NCI-H1694 treated with DMSO at 0.1 percent for 48 hours (cell line): Measurements from ENCODE around the gene MOGAT2.
"Not testable (repeated sequence)": the region's sequence is repeated elsewhere in the genome, so short reads cannot be mapped to it uniquely, and the experiment has no call there.

Experiments used
- DNase-seq: peaks from one replicate; lab custom pipeline; 2025; lab: John Stamatoyannopoulos, UW

The MOGAT2 gene

GRCh38 chr11:75719340-75720239, 2.0 kb downstream of the MOGAT2 start:
- DNase-seq = no peak

- DNase-seq = no peak
These were observed 3.0 kb downstream of the MOGAT2 start for GRCh38 chr11:75720639-75721038.

DNA sequence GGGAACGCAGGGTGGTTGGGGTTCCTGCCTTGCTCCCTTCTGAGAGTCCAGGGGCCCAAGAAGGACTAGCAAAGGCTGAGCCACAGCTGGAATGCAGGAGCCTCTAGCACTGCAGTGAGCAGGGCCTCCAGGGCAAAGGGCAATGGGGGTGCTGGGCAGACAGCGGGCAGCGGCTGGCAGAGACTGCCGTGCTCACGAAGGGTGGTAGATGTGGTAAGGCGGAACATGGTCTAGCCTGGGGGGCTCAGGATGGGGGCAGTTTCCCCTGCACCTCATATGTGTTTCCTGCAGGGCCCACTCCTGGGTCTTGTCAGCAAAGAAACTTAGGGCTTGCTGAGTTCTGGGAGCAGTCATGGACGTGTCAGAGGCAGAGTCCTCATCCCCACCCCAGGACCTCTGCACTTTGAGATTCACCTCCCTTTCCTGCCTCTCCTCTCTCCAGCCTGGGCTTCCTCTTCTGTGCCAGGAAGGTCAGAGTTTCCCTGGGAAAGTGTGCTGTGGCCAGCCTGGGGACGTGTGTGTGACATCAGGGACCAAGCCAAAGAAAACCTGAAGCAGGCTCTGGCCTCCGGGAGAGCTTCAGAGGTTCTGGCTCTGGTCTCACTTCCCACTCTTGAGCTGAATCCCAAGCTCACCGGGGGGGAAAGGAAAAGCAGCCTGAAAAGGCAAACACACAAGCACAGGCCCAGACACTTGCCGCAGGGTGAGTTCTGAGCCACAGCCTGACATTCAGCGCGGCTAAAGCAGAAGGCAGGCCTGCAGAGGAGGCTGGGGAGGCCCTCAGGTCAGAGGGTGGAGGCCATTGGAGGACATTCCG, 4.4 kb downstream of the MOGAT2 start:
- DNase-seq = no peak

- DNase-seq = no peak
These were observed 5.0 kb downstream of the MOGAT2 start for GRCh38 chr11:75722669-75723042.

DNA sequence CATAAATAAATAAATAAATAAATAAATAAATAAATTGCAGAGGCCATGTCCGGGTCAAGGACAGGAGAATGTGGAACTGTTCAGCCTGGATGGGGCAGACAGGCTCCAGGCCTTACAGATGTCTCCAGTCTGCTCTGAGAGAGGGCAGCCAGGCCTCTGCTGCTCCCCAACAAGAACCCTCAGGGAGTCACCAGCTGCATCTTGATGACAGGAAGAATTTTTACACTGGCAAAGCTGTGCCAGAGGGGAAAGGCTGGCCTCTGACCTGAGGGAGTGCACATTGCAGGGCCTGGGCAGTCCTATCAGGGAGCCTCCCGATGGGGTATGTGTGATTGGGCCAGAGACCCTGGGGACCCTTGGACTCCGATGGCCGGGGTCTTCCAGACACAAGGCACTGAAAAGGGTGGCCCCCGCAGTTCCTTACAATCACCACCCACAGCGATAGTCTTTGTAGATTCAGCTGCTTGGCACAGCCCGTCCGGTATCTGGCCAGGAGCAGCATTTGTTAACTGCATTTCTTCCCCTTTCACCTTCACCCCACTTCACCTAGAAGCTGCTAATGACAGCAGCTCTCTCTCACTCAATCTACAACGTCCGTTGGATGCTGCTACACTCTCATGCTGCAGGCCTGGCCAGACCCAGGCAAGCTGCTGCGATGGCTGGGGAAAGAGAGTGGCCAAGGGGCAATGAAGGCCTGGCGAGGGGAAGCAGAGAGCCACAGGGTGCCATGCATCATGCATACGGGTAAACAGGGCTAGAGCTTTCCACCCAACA, 8.1 kb downstream of the MOGAT2 start:
- DNase-seq = no peak

DNA sequence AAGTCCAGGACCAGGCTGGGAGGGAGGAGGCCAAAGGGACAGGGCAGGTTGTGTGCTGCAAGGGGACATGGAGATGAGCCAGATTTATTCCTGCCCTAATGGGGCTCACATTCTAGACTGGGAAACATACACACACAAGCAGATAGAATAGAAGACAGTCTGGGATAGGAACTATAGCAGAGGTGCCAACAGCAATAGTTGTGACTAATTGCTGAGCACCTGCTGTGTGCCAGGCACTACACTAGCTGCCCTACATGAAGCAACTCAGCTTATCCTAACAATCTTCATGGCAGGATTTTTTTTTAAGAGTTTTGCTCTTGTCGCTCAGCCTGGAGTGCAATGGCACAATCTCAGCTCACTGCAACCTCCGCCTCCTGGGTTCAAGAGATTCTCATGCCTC, 11.4 kb downstream of the MOGAT2 start:
- no peak for DNase-seq

- DNase-seq = no peak
These were observed 13.5 kb downstream of the MOGAT2 start for GRCh38 chr11:75731095-75731494.

GRCh38 chr11:75733071-75733430, 15.4 kb downstream of the MOGAT2 start:
- DNase-seq = no peak

- no peak for DNase-seq
These were observed 15.9 kb downstream of the MOGAT2 start for GRCh38 chr11:75733431-75734107.

GRCh38 chr11:75734491-75735180, 17.0 kb downstream of the MOGAT2 start:
- no peak for DNase-seq

- DNase-seq = no peak
These were observed 17.7 kb downstream of the MOGAT2 start for GRCh38 chr11:75735181-75735845.

DNA sequence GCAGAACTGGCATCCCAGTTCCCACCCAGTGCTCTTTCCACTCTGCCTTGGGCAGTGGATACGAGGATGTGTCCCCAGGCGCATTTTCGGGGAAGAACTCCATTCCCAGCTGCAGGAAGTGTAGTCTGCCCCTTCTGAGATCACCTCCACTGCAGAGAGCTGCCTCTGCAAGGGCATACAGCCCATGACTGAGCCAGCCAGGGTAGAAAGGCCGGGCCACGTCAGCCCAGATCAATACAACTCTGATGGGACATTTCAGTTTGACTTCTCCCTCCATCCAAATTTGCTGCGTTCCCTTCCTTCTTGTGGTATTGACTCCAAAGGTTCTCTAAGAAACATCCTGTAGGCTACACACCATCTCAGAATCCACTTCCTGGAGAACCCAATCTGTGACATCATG, 19.7 kb downstream of the MOGAT2 start:
- no peak for DNase-seq

- no peak for DNase-seq
These were observed 23.0 kb downstream of the MOGAT2 start for GRCh38 chr11:75740681-75741080.

- not testable (repeated sequence) for DNase-seq
These were observed 25.5 kb downstream of the MOGAT2 start for GRCh38 chr11:75743159-75743558.

- no peak for DNase-seq
These were observed 26.3 kb downstream of the MOGAT2 start for GRCh38 chr11:75743711-75744563.

DNA sequence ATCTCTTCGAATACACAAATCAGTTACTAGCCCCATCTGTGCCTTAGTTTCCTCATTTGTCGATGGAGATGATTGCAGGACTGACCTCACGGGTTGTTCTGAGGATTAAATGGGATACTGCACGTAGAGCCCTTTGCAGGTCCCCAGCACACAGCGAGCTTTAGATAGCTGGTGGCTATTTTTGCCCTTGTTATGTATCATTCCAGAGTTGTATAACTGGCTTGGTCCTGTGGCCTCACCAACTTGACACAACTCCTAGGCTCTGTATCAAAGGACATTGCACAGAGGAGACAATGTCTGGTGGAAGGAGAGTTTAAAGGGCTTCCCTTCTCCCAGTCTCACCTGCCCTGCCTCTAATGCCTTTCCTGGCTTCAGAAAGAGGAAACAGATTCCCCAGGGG, 28.2 kb downstream of the MOGAT2 start:
- no peak for DNase-seq

GRCh38 chr11:75748729-75749273, 31.2 kb downstream of the MOGAT2 start:
- not testable (repeated sequence) for DNase-seq

- not testable (repeated sequence) for DNase-seq
These were observed 37.3 kb downstream of the MOGAT2 start for GRCh38 chr11:75754933-75755332.

DNA sequence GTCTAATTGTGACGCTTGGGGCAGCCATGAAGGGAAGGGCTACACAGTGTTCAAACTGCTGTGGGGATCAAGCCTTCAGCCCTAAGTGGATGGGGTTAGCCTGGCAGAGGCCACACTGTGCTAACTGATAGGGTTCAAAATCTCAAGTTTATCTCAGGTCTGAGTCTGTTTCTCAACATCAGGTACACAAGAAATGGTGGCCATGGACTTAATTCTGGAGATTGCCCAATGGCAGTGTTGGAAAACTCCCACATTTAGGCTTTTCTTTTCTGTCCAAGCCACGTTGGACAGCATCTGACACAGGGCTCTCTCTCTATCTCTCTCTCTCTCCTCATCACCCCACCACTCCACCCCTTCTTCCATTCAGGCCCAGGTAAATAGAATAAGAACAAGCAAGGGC, 40.0 kb downstream of the MOGAT2 start:
- DNase-seq = no peak
